ENCODE data around the gene EEF1A1.
A peak's percentile ranks its signal among the peaks of the same experiment; 100 is the strongest.
"Not testable (repeated sequence)": the region's sequence is repeated elsewhere in the genome, so short reads cannot be mapped to it uniquely, and the experiment has no call there.

The EEF1A1 gene

DNA sequence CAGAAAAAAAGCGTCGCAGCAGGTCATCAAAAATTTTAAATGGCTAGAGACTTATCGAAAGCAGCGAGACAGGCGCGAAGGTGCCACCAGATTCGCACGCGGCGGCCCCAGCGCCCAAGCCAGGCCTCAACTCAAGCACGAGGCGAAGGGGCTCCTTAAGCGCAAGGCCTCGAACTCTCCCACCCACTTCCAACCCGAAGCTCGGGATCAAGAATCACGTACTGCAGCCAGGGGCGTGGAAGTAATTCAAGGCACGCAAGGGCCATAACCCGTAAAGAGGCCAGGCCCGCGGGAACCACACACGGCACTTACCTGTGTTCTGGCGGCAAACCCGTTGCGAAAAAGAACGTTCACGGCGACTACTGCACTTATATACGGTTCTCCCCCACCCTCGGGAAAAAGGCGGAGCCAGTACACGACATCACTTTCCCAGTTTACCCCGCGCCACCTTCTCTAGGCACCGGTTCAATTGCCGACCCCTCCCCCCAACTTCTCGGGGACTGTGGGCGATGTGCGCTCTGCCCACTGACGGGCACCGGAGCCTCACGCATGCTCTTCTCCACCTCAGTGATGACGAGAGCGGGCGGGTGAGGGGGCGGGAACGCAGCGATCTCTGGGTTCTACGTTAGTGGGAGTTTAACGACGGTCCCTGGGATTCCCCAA is at the start of gene EEF1A1:
Gene EEF1A1 (minus strand): TSS at position 345 of the 663 bp plus-strand sequence. CDS start 1,006 bp downstream, outside the sequence.
- H3K4me3 ChIP-seq (ENCODE audit: low read depth, low read length), result peak within 1 kb of the TSS; percentile 84
- DNase-seq (ENCODE audit: low read depth), result peak; percentile 98
- TF ChIP-seq, protein P1, sequence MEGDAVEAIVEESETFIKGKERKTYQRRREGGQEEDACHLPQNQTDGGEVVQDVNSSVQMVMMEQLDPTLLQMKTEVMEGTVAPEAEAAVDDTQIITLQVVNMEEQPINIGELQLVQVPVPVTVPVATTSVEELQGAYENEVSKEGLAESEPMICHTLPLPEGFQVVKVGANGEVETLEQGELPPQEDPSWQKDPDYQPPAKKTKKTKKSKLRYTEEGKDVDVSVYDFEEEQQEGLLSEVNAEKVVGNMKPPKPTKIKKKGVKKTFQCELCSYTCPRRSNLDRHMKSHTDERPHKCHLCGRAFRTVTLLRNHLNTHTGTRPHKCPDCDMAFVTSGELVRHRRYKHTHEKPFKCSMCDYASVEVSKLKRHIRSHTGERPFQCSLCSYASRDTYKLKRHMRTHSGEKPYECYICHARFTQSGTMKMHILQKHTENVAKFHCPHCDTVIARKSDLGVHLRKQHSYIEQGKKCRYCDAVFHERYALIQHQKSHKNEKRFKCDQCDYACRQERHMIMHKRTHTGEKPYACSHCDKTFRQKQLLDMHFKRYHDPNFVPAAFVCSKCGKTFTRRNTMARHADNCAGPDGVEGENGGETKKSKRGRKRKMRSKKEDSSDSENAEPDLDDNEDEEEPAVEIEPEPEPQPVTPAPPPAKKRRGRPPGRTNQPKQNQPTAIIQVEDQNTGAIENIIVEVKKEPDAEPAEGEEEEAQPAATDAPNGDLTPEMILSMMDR (IDR thresholded peaks at IDR 0.05; ENCODE audit: low read depth, low read length, missing control alignments), result no peak

DNA sequence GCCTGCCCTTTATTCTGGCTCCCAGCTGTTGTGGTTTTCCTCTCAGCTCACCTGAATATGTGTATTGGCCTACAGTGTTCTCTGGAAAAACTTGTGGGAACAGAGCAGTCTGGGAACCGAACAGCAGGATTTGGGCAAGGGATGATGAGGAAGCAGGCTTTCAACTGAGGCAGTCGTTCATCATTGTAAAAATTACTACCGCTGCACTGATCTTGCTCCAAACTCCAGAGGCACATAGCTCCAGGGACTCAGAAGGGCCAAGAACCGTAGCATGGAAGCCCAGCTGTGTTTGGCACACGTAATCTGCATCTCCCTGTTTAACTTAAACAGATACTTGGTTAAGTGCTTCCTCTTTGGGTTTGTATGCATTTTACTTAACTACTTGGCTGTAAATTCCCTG is 48.3 kb upstream of the EEF1A1 start:
- no peak for DNase-seq (ENCODE audit: low read depth)
- H3K4me3 ChIP-seq (ENCODE audit: low read depth, low read length), result no peak overlapping the region
- TF ChIP-seq, protein P1 (IDR thresholded peaks at IDR 0.05; ENCODE audit: low read depth, low read length, missing control alignments), result no peak

DNA sequence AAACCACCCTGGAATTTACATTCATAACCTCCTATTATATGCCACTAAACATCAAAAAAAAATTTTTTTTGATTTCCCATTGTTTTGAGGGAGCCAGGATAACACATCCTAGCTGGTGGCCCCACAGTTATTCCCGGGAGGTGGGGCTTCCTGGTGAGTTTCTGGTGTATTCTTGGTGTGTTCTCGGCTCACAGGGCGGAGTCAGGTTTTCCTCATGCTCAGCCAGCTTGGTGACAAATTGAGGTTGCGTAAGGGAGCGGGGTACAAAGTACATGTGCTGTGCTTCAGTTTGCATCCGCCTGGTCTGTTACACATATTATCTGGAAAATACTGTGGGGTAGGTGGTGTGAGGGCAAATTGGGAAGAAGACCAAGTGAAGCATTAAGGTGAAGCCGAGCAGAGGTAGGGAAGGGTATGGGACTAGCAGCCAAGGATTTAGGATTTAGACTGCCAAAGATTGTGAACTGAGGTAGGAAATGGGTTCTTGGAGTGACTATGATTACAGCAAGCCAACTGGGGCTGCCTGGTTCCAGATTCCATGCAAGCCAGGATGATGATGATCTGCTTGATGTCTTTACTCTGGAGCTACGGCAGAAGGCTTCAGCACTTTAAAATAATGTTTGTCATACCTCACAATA is 46.2 kb upstream of the EEF1A1 start:
- no peak overlapping the region for H3K4me3 ChIP-seq (ENCODE audit: low read depth, low read length)
- TF ChIP-seq, protein P1 (IDR thresholded peaks at IDR 0.05; ENCODE audit: low read depth, low read length, missing control alignments), result no peak
- DNase-seq (ENCODE audit: low read depth), result no peak

DNA sequence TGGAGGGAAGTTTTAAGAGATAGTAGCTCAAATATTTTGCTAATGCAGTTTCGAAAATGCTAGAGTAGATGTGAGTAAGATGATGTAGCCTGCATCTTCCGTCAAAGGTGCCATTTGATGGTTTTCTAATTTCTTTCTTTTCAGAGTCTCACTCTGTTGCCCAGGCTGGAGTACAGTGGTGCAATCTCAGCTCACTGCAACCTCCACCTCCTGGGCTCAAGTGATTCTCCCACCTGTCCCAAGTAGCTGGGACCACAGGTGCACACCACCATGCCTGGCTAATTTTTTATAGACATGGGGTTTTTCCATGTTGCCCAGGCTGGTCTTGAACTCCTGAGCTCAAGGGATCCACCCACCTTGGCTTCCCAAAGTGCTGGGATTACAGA is 45.6 kb upstream of the EEF1A1 start:
- H3K4me3 ChIP-seq (ENCODE audit: low read depth, low read length); DNase-seq (ENCODE audit: low read depth): not testable (repeated sequence)

DNA sequence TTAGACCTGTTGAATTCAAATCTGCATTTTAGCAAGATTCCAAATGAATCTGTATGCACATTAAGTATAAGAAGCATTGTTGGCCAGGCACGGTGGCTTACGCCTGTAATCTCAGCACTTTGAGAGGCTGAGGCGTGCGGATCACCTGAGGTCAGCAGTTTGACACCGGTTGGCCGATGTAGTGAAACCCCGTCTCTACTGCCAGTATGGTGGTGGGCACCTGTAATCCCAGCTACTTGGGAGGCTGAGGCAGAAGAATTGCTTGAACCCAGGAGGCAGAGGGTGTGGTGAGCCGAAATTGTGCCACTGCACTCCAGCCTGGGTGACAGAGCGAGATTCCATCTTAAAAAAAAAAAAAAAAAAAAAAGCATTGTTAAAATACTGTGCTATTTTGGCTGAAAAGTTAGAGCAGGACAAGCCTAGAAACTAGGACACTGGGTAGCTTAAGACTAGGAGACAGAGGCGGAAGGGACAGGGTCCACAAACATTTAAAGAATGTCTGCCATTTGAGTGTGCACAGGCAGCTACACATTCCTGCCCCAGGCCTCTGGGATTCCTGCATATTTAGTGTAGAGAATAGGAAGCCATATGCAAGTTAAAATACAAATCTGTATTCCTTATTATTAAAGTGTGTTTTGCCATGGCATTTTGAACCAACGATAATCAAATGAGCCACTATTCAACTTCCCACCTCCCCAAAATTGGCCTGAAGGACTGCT is 45.1 kb upstream of the EEF1A1 start:
- no peak for DNase-seq (ENCODE audit: low read depth)
- TF ChIP-seq, protein P1 (IDR thresholded peaks at IDR 0.05; ENCODE audit: low read depth, low read length, missing control alignments), result no peak
- H3K4me3 ChIP-seq (ENCODE audit: low read depth, low read length), result no peak overlapping the region

DNA sequence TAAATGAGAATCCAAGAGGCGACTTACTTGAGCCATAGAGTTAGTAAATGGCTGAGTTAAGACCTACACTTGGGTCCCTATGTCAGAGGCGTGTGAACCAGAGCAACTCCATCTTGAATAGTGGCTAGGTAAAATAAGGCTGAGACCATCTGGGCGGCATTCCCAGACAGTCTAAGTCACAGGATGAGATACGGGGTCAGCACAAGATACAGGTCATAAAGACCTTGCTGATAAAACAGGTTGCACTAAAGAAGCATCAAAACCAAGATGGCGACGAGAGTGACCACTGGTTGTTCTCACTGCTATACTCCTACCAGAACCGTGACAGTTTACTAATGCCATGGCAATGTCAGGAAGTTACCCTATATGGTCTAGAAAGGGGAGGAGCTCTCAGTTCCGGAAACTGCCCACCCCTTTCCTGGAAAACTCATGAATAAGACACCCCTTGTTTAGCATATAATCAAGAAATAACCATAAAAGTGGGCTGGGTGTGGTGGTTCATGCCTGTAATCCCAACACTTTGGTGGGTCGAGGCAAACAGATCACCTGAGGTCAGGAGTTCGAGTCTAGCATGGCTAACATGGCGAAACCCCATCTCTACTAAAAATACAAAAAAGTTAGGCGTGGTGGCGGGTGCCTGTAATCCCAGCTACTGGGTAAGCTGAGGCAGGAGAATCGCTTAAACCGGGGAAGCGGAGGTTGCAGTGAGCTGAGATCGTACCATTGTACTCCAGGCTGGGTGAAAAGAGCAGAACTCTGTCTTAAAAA is 43.9 kb upstream of the EEF1A1 start:
- TF ChIP-seq, protein P1 (IDR thresholded peaks at IDR 0.05; ENCODE audit: low read depth, low read length, missing control alignments), result no peak
- DNase-seq (ENCODE audit: low read depth), result no peak

DNA sequence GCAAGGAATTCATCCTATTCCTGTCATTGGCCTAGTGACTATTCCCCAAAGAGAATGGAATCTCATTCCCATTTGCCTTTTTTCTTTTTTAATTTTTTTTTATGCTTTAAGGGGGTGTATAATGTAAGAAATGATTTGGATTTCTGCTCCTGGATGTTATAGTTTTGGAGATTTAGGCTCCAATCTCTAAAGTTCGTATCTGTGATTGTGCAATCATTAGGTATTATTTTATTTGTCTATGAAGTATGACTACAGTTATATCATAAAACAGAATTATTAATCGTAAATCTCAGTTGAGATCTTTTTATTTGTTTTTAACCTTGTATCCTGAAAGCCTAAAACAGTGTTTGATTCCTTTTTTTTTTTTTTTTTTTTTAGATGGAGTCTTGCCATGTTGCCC is 41.7 kb upstream of the EEF1A1 start:
- TF ChIP-seq, protein P1 (IDR thresholded peaks at IDR 0.05; ENCODE audit: low read depth, low read length, missing control alignments), result no peak
- DNase-seq (ENCODE audit: low read depth), result no peak

More for the DNA sequence above, 43.9 kb upstream of the EEF1A1 start:
- H3K4me3 ChIP-seq (ENCODE audit: low read depth, low read length), result no peak overlapping the region

More for the DNA sequence above, 41.7 kb upstream of the EEF1A1 start:
- H3K4me3 ChIP-seq (ENCODE audit: low read depth, low read length), result no peak overlapping the region

Data from GM12864 (cell line).